ENCODE measurements around the gene HSPA4.
"Not testable (repeated sequence)": the region's sequence is repeated elsewhere in the genome, so short reads cannot be mapped to it uniquely, and the experiment has no call there.

Gene HSPA4

DNA sequence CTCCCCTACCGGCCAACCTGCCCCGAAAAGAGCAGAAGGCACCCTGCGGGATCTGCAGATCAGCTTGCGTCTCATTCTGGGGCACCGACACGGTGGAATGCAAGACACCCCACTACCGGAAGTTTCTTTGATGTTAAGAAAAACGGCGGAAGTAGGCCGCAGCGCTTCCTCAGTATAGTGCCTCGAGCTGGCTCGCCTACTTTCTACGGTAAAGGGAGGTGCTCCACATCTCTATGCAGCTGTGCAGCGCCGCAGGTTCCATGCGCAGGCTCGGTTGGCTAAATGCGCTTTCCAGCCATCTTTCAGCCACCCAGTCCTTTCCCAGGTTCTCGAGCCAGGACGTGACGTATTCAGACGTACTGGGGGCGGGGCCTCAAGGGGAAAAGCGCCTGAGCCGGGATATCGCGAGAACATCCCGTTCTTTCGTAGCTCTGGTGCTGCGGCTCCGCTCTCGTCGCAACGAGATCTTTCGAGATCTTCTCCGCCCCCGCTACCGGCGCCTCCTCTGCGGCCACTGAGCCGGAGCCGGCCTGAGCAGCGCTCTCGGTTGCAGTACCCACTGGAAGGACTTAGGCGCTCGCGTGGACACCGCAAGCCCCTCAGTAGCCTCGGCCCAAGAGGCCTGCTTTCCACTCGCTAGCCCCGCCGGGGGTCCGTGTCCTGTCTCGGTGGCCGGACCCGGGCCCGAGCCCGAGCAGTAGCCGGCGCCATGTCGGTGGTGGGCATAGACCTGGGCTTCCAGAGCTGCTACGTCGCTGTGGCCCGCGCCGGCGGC lies at the start of gene HSPA4:
TSS of gene HSPA4 (plus strand) at position 472 of the 775 bp plus-strand sequence. CDS start at position 710, 238 bp downstream.
- Histone ChIP-seq H3K27ac (ENCODE audit: poor library complexity, severe bottlenecking) (peak within 1 kb of the TSS; percentile 90), H3K4me3 (ENCODE audit: severe bottlenecking) (peak within 1 kb of the TSS; percentile 73), H3K27me3 (ENCODE audit: insufficient read depth, poor library complexity, severe bottlenecking) (no peaks in the 10 kb centered on the region), H3K36me3 (ENCODE audit: low read depth) (peaks cover 28% of the 10 kb centered on the region), H3K9me3 (ENCODE audit: severe bottlenecking) (no peaks in the 10 kb centered on the region), H3K4me1 (ENCODE audit: insufficient read depth, poor library complexity, severe bottlenecking) (peaks cover 20% of the 10 kb centered on the region)
- DNase-seq (ENCODE audit: low spot score) (peak; percentile 100), ATAC-seq (ENCODE audit: low read depth) (peak; percentile 86)
- TF ChIP-seq, protein P1, sequence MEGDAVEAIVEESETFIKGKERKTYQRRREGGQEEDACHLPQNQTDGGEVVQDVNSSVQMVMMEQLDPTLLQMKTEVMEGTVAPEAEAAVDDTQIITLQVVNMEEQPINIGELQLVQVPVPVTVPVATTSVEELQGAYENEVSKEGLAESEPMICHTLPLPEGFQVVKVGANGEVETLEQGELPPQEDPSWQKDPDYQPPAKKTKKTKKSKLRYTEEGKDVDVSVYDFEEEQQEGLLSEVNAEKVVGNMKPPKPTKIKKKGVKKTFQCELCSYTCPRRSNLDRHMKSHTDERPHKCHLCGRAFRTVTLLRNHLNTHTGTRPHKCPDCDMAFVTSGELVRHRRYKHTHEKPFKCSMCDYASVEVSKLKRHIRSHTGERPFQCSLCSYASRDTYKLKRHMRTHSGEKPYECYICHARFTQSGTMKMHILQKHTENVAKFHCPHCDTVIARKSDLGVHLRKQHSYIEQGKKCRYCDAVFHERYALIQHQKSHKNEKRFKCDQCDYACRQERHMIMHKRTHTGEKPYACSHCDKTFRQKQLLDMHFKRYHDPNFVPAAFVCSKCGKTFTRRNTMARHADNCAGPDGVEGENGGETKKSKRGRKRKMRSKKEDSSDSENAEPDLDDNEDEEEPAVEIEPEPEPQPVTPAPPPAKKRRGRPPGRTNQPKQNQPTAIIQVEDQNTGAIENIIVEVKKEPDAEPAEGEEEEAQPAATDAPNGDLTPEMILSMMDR (IDR thresholded peaks at IDR 0.05; ENCODE audit: poor library complexity, severe bottlenecking) = no peak

DNA sequence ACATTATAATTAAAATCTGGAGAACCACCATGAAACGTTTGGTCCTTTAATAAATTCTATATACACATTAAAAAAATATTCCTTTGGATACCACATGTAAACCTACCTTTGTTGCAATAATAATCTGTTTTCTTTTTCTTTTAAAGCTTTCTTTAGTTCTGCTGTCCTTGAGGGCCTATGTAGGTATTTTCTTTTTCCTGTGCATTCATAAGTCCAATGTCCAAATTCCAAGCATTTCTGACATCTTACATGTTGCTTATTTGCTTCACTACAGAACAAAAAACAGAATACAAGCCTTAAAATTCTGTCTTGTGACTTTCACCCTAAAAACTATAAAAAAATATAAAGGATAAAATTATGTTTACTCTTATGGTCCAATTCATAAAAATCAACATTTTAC lies 45.2 kb upstream of the HSPA4 start:
- no peaks in the 10 kb centered on the region for H3K4me1 ChIP-seq (ENCODE audit: insufficient read depth, poor library complexity, severe bottlenecking)
- no peak overlapping the region for H3K4me3 ChIP-seq (ENCODE audit: severe bottlenecking)
- H3K27ac ChIP-seq (ENCODE audit: poor library complexity, severe bottlenecking) = no peak overlapping the region
- no peaks in the 10 kb centered on the region for H3K27me3 ChIP-seq (ENCODE audit: insufficient read depth, poor library complexity, severe bottlenecking)
- peaks cover 36% of the 10 kb centered on the region for H3K36me3 ChIP-seq (ENCODE audit: low read depth)
- TF ChIP-seq, protein P1 (IDR thresholded peaks at IDR 0.05; ENCODE audit: poor library complexity, severe bottlenecking) = no peak
- H3K9me3 ChIP-seq (ENCODE audit: severe bottlenecking) = peaks cover 5% of the 10 kb centered on the region
- ATAC-seq (ENCODE audit: low read depth) (no peak), DNase-seq (ENCODE audit: low spot score) (no peak)

DNA sequence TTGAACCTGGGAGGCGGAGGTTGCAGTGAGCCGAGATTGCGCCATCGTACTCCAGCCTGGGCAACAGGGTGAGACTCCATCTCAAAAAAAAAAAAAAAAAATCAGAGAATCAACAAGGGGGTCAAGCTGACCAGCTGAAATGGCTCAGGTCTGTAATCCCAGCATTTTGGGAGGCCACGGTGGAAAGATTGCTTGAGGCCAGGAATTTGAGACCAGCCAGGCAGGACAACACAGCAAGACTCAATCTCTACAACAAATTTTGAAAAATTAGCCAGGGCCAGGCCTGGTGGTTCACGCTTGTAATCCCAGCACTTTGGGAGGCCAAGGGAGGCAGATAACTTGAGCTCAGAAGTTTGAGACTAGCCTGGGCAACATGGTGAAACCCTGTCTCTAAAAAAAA lies 43.4 kb upstream of the HSPA4 start:
- H3K27ac ChIP-seq (ENCODE audit: poor library complexity, severe bottlenecking); ATAC-seq (ENCODE audit: low read depth); H3K4me1 ChIP-seq (ENCODE audit: insufficient read depth, poor library complexity, severe bottlenecking); H3K4me3 ChIP-seq (ENCODE audit: severe bottlenecking); H3K27me3 ChIP-seq (ENCODE audit: insufficient read depth, poor library complexity, severe bottlenecking); H3K9me3 ChIP-seq (ENCODE audit: severe bottlenecking); DNase-seq (ENCODE audit: low spot score): not testable (repeated sequence)
- H3K36me3 ChIP-seq (ENCODE audit: low read depth) = peaks cover 25% of the 10 kb centered on the region

DNA sequence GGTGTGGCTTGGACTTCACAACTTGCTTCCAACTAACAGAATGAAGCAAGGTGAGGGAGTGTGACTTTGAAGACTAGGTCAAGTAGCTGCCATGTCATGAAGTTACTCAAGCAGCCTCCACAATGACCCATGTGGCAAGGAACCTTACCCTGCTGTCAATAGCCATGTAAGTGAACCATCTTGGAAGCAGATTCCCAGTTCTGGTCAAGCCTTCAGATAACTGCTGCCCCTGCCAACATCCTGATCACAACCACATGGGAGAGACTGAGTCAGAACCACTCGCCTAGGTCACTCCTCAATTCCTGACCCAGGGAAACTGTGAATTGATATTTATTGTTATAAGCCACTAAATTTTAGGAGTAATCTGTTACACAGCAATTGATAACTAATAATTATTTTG lies 36.3 kb upstream of the HSPA4 start:
- no peak for DNase-seq (ENCODE audit: low spot score)
- TF ChIP-seq, protein P1 (IDR thresholded peaks at IDR 0.05; ENCODE audit: poor library complexity, severe bottlenecking) = no peak
- no peak for ATAC-seq (ENCODE audit: low read depth)
- H3K27ac ChIP-seq (ENCODE audit: poor library complexity, severe bottlenecking) = no peak overlapping the region
- peaks cover 7% of the 10 kb centered on the region for H3K9me3 ChIP-seq (ENCODE audit: severe bottlenecking)
- peaks cover 18% of the 10 kb centered on the region for H3K36me3 ChIP-seq (ENCODE audit: low read depth)
- no peaks in the 10 kb centered on the region for H3K4me1 ChIP-seq (ENCODE audit: insufficient read depth, poor library complexity, severe bottlenecking)
- H3K4me3 ChIP-seq (ENCODE audit: severe bottlenecking) = no peak overlapping the region
- no peaks in the 10 kb centered on the region for H3K27me3 ChIP-seq (ENCODE audit: insufficient read depth, poor library complexity, severe bottlenecking)

DNA sequence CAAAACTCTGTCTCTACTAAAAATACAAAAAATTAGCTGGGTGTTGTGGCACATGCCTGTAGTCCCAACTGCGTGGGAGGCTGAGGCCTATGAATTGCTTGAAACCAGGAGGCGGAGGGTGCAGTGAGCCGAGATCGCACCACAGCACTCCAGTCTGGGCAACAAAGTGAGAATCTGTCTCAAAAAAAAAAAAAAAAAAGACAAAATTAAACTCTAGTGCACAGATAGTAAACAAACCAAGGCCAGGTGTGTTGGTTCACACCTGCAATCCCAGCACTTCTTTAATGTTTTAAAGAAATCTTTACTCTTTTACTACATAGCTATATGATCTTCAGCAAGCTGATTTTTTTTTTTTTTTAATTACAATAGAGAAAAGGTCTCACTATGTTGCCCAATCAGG lies 33.8 kb upstream of the HSPA4 start:
- Histone ChIP-seq H3K4me1 (ENCODE audit: insufficient read depth, poor library complexity, severe bottlenecking) (no peaks in the 10 kb centered on the region), H3K4me3 (ENCODE audit: severe bottlenecking) (no peak overlapping the region), H3K36me3 (ENCODE audit: low read depth) (peaks cover 34% of the 10 kb centered on the region), H3K27ac (ENCODE audit: poor library complexity, severe bottlenecking) (no peak overlapping the region), H3K9me3 (ENCODE audit: severe bottlenecking) (no peaks in the 10 kb centered on the region), H3K27me3 (ENCODE audit: insufficient read depth, poor library complexity, severe bottlenecking) (no peaks in the 10 kb centered on the region)
- no peak for DNase-seq (ENCODE audit: low spot score)
- TF ChIP-seq, protein P1 (IDR thresholded peaks at IDR 0.05; ENCODE audit: poor library complexity, severe bottlenecking) = no peak
- no peak for ATAC-seq (ENCODE audit: low read depth)

DNA sequence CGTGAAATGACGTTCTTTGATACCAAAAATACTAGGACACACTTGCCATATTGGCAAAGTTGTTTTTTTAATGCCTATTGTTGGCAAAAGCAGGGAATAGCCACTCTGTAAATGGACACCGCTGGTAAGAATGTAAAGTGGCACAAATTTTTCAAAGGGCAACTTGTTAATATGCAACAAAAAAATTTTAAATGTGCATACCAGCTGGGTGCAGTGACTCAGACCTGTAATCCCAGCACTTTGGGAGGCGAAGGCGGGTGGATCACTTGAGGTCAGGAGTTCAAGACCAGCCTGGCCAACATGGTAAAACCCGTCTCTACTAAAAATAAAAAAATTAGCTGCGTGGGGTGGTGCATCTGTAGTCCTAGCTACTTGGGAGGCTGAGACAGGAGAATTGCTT lies 32.3 kb upstream of the HSPA4 start:
- peaks cover 43% of the 10 kb centered on the region for H3K36me3 ChIP-seq (ENCODE audit: low read depth)
- not testable (repeated sequence) for H3K27ac ChIP-seq (ENCODE audit: poor library complexity, severe bottlenecking); H3K9me3 ChIP-seq (ENCODE audit: severe bottlenecking); ATAC-seq (ENCODE audit: low read depth); H3K4me3 ChIP-seq (ENCODE audit: severe bottlenecking); H3K4me1 ChIP-seq (ENCODE audit: insufficient read depth, poor library complexity, severe bottlenecking); DNase-seq (ENCODE audit: low spot score); H3K27me3 ChIP-seq (ENCODE audit: insufficient read depth, poor library complexity, severe bottlenecking)

All from RWPE2 (cell line).